Gastrocnemius medialis (tissue), 4 donors: Measurements from ENCODE around the gene SP140L. TPM values are rescaled to one million over a fixed set of nuclear protein-coding genes. Genes with fewer than 3 reads are reported as not detected.

Source experiments
- ATAC-seq, 2 donors: fragments of 150-250 bp; one replicate each; pipeline ENCODE4 v1.9.1; 2016
- DNase-seq, 2 donors: peaks; one replicate each; pipeline ENCODE4 v3.0.0-alpha.2; 2019
- H3K27ac ChIP-seq, 4 donors: fragments of 200-600 bp; sonication (generic); 1 replicate in 1 of 4; 2 replicates in 3 of 4; pipeline ENCODE4 v1.5.1; 2016 to 2018; ENCODE audit warnings: mild to moderate bottlenecking in 2 of 4, moderate library complexity in 1 of 4
- H3K27me3 ChIP-seq, 3 donors: fragments of 200-600 bp; sonication (generic) in 2 of 3; 1 replicate in 1 of 3; 2 replicates in 2 of 3; pipeline versions ENCODE4 v1.5.1 to v1.6.0; 2016 to 2019; ENCODE audit warnings: mild to moderate bottlenecking in 1 of 3, moderate library complexity in 1 of 3
- H3K36me3 ChIP-seq, 2 donors: fragments of 200-600 bp; sonication (generic) in 1 of 2; one replicate each; pipeline ENCODE4 v1.5.1; 2017 to 2018
- H3K4me1 ChIP-seq, 2 donors: fragments of 200-600 bp; sonication (generic) in 1 of 2; one replicate each; pipeline ENCODE4 v1.5.1; 2016 to 2017; ENCODE audit warnings: mild to moderate bottlenecking in 2 of 2
- H3K4me3 ChIP-seq, 4 donors: fragments of 200-600 bp; sonication (generic) in 3 of 4; 1 replicate in 1 of 4; 2 replicates in 3 of 4; pipeline ENCODE4 v1.5.1; 2016 to 2019; ENCODE audit warnings: mild to moderate bottlenecking in 2 of 4
- H3K9me3 ChIP-seq, 3 donors: fragments of 200-600 bp; sonication (generic) in 2 of 3; 1 replicate in 1 of 3; 2 replicates in 2 of 3; pipeline ENCODE4 v1.5.1; 2016 to 2019
- POLR2A ChIP-seq, 2 donors: fragments of 450-650 bp; IDR thresholded peaks; one replicate each; pipeline ENCODE4 v1.6.1; 2017; ENCODE audit warnings: antibody characterized with exemption in 2 of 2, mild to moderate bottlenecking in 2 of 2, moderate library complexity in 2 of 2
- in situ Hi-C, 4 donors: fragments of 200-750 bp; cut with MboI; loops; one replicate each; pipeline versions ENCODE4 v1.15.0 to v1.8.0; 2017; ENCODE audit warnings: low sequenced_read_pairs in 4 of 4
- intact Hi-C: fragments of 100-400 bp; cut with DNase I; formaldehyde crosslinking; loops from one replicate; pipeline ENCODE4 v1.15.1; 2023; ENCODE audit warnings: low total_unique reads
- total RNA-seq, 4 donors: library from RNA; depleted of rRNA; stranded (reverse); fragments of >200 nt; gene quantifications; one replicate each; pipeline versions ENCODE4 v1.1.0 to v1.2.3, GENCODE V29; 2016
- TF ChIP-seq, protein P1 (sequence below), 5 experiments: fragments of 450-650 bp in 3 of 5; fragments of 200-600 bp in 2 of 5; sonication (generic) in 2 of 5; IDR thresholded peaks in 4 of 5; conservative IDR thresholded peaks in 1 of 5; 1 replicate in 4 of 5; 2 replicates in 1 of 5; pipeline ENCODE4 v1.5.1; 2016 to 2019; ENCODE audit warnings: antibody characterized with exemption in 5 of 5, mild to moderate bottlenecking in 3 of 5, moderate library complexity in 3 of 5

The SP140L gene
- total RNA-seq, 4 donors from 2014 or later, result 2.2 to 13.5 (median 3.8) TPM

DNA sequence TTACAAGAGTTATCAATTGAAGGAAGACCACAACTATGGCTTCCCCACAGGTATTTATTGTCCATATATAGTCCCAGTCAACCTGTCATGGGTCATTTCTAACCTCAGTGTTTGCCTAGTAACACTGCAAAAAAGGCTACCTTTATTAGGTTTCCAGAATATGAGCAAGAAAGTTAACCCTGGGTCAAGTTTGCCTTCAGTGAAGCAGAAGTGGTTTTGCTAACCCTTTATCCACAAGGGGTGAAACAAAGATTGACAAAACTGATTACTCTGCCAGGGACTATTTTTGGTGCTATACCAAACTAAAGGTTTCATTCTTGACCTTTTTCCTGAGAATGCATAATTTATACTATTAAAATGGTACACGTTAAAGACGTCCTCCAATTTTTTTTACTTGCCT lies 117.8 kb downstream of the SP140L start:
- H3K27me3 ChIP-seq, result no peaks in the 10 kb centered on the region
- TF ChIP-seq, protein P1, sequence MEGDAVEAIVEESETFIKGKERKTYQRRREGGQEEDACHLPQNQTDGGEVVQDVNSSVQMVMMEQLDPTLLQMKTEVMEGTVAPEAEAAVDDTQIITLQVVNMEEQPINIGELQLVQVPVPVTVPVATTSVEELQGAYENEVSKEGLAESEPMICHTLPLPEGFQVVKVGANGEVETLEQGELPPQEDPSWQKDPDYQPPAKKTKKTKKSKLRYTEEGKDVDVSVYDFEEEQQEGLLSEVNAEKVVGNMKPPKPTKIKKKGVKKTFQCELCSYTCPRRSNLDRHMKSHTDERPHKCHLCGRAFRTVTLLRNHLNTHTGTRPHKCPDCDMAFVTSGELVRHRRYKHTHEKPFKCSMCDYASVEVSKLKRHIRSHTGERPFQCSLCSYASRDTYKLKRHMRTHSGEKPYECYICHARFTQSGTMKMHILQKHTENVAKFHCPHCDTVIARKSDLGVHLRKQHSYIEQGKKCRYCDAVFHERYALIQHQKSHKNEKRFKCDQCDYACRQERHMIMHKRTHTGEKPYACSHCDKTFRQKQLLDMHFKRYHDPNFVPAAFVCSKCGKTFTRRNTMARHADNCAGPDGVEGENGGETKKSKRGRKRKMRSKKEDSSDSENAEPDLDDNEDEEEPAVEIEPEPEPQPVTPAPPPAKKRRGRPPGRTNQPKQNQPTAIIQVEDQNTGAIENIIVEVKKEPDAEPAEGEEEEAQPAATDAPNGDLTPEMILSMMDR (IDR thresholded peaks at IDR 0.05 in 4 of 5, conservative IDR thresholded peaks at IDR 0.05 in 1 of 5), result no peak
- TF ChIP-seq POLR2A (IDR thresholded peaks at IDR 0.05), result no peak
- DNase-seq, result no peak
- no peaks in the 10 kb centered on the region for H3K9me3 ChIP-seq
- H3K4me3 ChIP-seq, result no peak overlapping the region
- H3K27ac ChIP-seq, result no peak overlapping the region
- in situ Hi-C loops (no loop called here), intact Hi-C loops (no loop called here)
- H3K36me3 ChIP-seq, result peaks cover 0 to 41% of the 10 kb centered on the region in 2 donors
- ATAC-seq, result no peak
- H3K4me1 ChIP-seq, result peaks cover 0 to 16% of the 10 kb centered on the region in 2 donors

DNA sequence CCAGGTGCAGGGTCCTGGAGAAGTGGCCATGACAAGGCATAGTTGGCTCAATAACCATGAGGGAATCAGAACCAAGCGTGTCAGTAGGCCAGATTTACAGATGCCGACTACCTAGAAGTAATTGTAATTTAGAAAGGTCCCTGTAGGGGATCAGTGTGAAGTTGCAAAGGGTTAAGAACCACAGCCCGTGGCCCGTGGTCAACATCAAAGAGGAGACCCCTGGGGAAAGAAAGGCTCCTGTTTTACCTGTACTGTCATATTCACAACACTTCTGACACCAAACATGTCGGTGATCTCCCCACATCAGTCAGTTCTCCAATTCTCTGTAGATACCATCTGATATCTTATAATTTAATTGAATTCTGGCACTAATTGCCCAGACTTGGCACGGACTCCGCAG lies 120.0 kb downstream of the SP140L start:
- Histone ChIP-seq H3K27me3 (no peaks in the 10 kb centered on the region), H3K4me1 (no peaks in the 10 kb centered on the region), H3K4me3 (no peak overlapping the region), H3K36me3 (peaks cover 0 to 43% of the 10 kb centered on the region in 2 donors), H3K27ac (no peak overlapping the region), H3K9me3 (no peaks in the 10 kb centered on the region)
- TF ChIP-seq POLR2A (IDR thresholded peaks at IDR 0.05), result no peak
- TF ChIP-seq, protein P1 (IDR thresholded peaks at IDR 0.05 in 4 of 5, conservative IDR thresholded peaks at IDR 0.05 in 1 of 5), result no peak
- no peak for DNase-seq
- intact Hi-C loops (no loop called here), in situ Hi-C loops (no loop called here)
- no peak for ATAC-seq

DNA sequence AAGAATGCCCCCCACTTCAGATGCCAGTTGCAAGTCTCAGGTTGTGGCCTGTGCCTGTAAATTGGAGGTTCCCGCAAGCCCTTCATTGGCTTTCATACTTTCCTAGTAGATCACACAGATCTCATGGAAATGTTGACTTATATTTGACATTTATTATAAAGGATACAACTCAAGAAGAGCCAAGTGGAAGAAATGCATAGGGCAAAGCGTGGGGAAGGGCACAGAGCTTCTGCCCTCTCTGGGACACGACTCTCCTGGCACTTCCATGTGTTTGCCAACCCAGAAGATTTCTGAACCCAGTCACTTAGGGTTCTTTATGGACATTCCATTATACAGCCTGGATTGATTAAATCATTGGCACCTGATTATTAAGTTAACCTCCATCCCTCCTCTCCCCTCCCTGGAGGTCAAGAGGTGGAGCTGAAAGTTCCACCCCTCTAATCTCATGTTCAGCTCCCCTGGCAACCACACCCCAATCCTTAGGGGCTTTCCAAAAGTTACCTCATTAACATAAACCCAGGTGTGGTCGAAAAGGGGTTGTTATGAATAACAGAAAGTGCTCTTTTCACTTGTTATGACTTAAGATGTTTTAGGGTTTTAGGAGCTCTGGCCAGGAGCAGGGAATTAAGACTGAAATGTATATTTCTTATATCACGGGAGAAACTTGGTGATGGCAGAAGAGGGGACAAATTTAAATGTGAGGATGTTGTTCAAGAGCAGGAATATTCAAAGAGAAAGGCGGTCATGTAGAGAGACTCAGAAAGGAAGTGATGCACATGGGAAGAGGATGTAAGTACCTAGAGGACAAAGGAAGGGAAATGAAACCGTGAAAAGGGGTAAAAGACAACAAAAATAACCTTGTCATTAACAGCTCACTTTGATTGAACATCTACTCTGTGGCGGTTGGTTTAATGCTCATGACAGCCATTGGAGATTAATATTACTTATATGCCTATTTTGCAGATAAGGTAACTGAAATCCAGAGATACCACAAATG lies 120.8 kb downstream of the SP140L start:
- Histone ChIP-seq H3K27me3 (no peaks in the 10 kb centered on the region), H3K36me3 (peaks cover 0 to 43% of the 10 kb centered on the region in 2 donors), H3K9me3 (no peaks in the 10 kb centered on the region), H3K4me1 (no peaks in the 10 kb centered on the region), H3K27ac (no peak overlapping the region), H3K4me3 (no peak overlapping the region)
- in situ Hi-C loops (no loop called here), intact Hi-C loops (no loop called here)
- DNase-seq (no peak), ATAC-seq (no peak)
- TF ChIP-seq, protein P1 (IDR thresholded peaks at IDR 0.05 in 4 of 5, conservative IDR thresholded peaks at IDR 0.05 in 1 of 5), result no peak

DNA sequence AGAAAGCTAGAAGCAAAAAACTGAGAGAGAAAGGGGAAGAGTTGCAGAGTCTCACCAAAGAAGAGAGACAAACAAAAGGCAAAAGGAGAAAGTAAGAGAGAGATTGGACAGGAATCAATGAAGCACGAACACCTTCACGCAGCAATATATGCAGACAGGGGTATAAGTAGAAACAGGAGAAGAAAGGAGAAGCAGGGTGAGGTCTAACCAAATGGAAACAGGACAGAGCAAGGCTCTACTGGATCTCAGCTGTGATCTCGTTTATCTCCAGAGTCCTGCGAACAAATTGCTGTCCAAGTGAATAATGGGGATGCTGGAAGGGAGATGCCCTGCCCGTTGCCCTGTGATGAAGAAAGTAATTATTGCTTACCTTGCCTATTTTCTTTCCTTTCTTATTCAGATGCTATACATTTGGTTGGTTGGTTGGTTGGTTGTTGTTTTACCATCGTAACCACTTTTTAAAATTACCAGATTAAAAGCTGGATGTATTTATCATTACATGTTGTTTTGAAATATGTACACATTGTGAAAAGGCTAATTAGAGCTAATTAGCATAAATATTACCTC lies 123.0 kb downstream of the SP140L start:
- DNase-seq, result no peak
- Histone ChIP-seq H3K4me3 (no peak overlapping the region), H3K9me3 (no peaks in the 10 kb centered on the region), H3K36me3 (peaks cover 0 to 36% of the 10 kb centered on the region in 2 donors), H3K4me1 (no peaks in the 10 kb centered on the region), H3K27me3 (no peaks in the 10 kb centered on the region), H3K27ac (no peak overlapping the region)
- no peak for ATAC-seq
- no peak for TF ChIP-seq POLR2A (IDR thresholded peaks at IDR 0.05)
- in situ Hi-C loops (no loop called here), intact Hi-C loops (no loop called here)

DNA sequence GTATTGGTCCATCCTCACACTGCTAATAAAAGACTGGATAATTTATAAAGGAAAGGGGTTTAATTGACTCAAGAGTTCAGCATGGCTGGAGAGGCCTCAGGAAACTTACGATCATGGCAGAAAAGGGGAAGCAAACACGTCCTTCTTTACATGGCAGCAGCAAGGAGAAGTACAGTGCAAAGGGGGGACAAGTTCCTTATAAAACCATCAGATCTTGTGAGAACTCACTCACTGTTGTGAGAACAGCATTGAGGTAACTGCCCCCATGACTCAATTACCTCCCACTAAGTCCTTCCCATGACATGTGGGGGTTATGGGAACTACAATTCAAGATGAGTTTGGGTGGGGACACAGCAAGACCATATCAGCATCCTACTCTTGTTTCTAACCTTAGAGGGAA lies 126.0 kb downstream of the SP140L start:
- no peak for DNase-seq
- peaks cover 0 to 27% of the 10 kb centered on the region in 2 donors for H3K36me3 ChIP-seq
- no peak for ATAC-seq
- TF ChIP-seq POLR2A (IDR thresholded peaks at IDR 0.05), result no peak
- TF ChIP-seq, protein P1 (IDR thresholded peaks at IDR 0.05 in 4 of 5, conservative IDR thresholded peaks at IDR 0.05 in 1 of 5), result no peak
- in situ Hi-C loops (no loop called here), intact Hi-C loops (no loop called here)
- no peak overlapping the region for H3K27ac ChIP-seq
- no peaks in the 10 kb centered on the region for H3K9me3 ChIP-seq
- no peaks in the 10 kb centered on the region for H3K27me3 ChIP-seq
- H3K4me3 ChIP-seq, result no peak overlapping the region
- no peaks in the 10 kb centered on the region for H3K4me1 ChIP-seq
